GM04503 (cell line): ENCODE data around the gene TMCC3.

Experiments
- DNase-seq: peaks from one replicate; pipeline ENCODE4 v3.0.0-alpha.2; 2012; ENCODE audit warnings: low read depth

The TMCC3 gene

GRCh38 chr12:94532490-94533422 lies 117.6 kb downstream of the TMCC3 start:
- no peak for DNase-seq

GRCh38 chr12:94531196-94531720 lies 119.1 kb downstream of the TMCC3 start:
- DNase-seq = no peak

GRCh38 chr12:94525951-94526350 lies 124.4 kb downstream of the TMCC3 start:
- no peak for DNase-seq
